Activated T-cell treated with anti-CD3 and anti-CD28 coated beads for 48 hours (primary cell): ENCODE measurements around the gene OR8B4.
"Not testable (repeated sequence)": the region's sequence is repeated elsewhere in the genome, so short reads cannot be mapped to it uniquely, and the experiment has no call there.

Source experiments
- DNase-seq: peaks from one replicate; pipeline ENCODE4 v3.0.0-alpha.2; 2020; ENCODE audit warnings: low read depth

Gene OR8B4, protein sequence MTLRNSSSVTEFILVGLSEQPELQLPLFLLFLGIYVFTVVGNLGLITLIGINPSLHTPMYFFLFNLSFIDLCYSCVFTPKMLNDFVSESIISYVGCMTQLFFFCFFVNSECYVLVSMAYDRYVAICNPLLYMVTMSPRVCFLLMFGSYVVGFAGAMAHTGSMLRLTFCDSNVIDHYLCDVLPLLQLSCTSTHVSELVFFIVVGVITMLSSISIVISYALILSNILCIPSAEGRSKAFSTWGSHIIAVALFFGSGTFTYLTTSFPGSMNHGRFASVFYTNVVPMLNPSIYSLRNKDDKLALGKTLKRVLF

GRCh38 chr11:124424384-124424921 lies at the start of gene OR8B4:
OR8B4 (minus strand) TSS chr11:124424871; CDS start chr11:124424871, 0 bp downstream.
- DNase-seq, result no peak

GRCh38 chr11:124474079-124474478 lies 49.4 kb upstream of the OR8B4 start:
- DNase-seq, result no peak

- DNase-seq, result no peak
Observed at GRCh38 chr11:124473476-124473875, 48.8 kb upstream of the OR8B4 start.

DNA sequence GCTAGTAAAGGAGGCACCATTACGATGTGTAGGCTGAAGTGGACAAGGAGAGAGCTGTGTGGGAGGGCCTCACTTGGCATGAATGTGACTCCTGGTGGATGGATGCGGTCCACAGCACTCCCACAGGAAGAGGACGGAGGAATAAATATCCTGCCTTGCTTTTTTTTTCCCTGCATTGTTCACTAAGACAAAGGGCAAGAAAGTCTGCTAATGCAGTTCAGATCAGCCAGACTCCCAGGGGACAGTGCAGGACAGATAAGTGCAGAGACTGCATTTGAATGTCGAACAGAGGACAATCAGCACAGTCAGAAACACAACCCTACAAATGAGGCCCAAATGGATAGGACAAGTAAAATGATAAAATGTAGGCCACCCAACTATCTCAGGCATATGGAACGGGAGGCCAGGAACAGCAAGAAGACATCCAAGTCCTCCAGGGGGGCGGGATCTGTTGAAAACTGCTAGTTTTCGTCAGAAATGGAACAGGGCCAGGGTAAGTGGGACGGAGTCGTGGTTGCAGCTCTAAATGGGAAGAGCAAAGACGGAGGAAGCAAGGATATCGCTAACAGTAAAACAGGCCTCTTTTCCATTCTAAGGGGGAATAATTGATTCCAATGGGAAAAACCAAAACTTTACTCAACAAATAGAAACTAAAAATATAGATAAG lies 46.0 kb upstream of the OR8B4 start:
- no peak for DNase-seq

GRCh38 chr11:124467381-124467927 lies 42.8 kb upstream of the OR8B4 start:
- DNase-seq, result no peak

GRCh38 chr11:124465368-124465767 lies 40.7 kb upstream of the OR8B4 start:
- DNase-seq, result no peak

DNA sequence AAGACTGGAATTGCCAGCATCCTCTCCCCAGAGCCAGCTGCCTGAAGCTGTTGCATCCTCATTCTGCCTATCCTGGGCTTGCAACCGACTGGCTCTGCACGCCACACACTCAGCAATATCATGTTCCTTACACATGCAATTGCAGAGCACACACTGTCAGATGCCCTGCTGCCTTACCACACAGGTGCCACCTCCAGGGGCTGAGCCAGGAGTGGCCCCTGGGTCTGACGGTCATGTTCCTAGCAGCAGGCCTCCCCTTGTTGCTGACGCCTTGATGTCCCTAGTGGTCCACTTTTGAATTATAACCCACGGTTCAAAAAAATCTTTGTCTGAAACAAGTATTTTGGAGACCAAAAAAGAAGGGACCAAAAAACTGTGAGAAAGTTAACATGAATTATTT lies 39.3 kb upstream of the OR8B4 start:
- no peak for DNase-seq

DNA sequence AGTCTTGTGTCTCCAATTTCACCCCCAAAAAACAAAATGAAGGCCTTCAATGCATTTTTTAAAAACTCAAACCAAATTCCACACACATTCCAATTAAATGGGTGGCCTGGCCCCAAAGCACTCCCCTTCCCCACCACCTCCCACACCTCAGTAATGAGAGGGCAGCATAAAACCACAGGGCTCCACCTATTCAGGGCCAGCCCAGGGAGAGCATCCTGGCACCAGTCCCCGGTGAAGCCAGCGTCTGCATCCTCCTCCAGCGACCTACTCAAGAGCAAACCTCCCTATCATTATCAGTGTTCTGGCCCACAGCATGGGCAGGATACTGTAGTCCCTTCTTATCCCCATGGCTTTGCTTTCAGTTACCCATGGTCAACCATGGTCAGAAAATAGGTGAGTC lies 38.7 kb upstream of the OR8B4 start:
- no peak for DNase-seq

DNA sequence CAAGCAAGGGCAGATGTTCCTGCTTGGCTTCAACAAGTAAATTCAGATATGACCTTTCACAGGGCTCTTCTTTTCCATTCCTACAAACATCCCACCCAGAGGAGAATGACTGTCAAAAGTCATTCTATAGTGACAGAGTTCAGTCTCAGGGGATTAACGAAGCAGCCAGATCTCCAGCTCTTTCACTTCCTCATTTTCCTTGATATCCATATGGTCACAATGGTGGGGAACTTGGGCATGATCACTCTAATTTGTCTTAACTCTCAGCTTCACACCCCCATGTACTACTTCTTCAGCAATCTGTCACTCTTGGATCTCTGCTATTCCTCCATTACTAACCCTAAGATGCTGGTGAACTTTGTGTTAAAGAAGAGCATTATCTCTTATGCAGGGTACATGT lies 35.8 kb upstream of the OR8B4 start:
- DNase-seq, result no peak

- DNase-seq, result not testable (repeated sequence)
Observed at GRCh38 chr11:124459379-124459778, 34.7 kb upstream of the OR8B4 start.

GRCh38 chr11:124454552-124454951 lies 29.9 kb upstream of the OR8B4 start:
- DNase-seq, result no peak

- DNase-seq, result no peak
Observed at GRCh38 chr11:124446916-124447315, 22.2 kb upstream of the OR8B4 start.

GRCh38 chr11:124445646-124446150 lies 21.0 kb upstream of the OR8B4 start, which contains the start of gene OR8B8:
OR8B8 (minus strand) TSS chr11:124445696; CDS start chr11:124441085, 4,611 bp downstream.
- DNase-seq, result no peak

DNA sequence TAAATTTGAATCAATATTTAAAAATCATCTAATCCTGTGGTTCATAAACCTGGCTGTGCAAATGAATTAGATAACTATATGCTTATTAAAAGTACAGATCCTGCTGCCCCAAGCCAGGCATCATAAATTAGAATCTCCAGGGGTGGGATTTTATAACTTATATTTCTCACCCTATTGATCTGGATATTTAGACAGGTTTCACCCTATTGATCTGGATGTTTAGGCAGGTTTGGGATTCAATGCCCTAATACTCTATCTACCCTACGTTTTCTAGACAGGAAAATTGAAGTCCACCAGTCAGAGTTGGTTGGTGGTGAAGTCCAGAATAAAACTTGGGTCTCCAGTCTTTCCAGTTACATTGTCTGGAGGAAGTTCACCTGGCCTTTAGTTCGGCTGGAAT lies 18.2 kb upstream of the OR8B4 start:
- DNase-seq, result no peak

DNA sequence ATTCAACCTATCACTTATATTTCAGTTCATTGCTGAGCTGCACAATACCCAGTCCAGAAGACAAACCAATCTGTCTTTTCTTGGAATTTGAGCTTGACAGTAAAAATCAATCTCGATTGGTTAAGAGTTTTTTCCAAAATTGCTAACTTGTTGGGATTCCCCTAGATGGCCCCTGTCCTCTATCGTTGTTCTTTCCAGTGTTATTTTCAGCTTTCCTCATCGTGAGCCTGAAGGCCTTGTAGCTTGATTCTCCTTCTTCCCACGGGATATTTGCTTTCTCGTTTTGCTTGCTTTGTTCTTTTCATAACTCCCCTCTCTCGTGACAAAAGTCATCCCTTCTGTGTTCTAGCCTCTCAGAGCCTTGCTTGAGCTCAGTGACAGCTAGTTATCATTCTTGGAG lies 17.8 kb upstream of the OR8B4 start:
- no peak for DNase-seq

GRCh38 chr11:124441519-124441918 lies 16.8 kb upstream of the OR8B4 start:
- no peak for DNase-seq

DNA sequence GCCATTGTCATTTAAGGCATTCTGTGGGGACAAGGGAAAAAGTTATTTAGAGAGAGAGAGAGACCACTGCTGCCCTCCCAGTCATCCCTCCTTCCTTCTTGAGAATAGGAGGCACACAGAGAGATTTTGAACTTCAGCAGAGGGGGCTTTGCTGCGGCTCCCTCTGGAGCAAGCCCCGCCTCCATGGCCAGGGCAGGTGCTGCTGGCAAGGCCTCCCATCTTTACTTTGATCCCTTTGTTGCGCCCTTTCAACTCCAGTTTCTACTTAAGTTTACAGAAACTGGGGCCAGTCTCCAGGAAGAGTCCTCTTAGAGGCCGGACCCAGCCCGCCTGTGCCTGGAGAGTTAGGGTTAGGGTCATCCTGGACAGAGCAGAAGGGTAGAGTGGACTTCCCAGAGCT lies 16.4 kb upstream of the OR8B4 start:
- DNase-seq, result no peak

DNA sequence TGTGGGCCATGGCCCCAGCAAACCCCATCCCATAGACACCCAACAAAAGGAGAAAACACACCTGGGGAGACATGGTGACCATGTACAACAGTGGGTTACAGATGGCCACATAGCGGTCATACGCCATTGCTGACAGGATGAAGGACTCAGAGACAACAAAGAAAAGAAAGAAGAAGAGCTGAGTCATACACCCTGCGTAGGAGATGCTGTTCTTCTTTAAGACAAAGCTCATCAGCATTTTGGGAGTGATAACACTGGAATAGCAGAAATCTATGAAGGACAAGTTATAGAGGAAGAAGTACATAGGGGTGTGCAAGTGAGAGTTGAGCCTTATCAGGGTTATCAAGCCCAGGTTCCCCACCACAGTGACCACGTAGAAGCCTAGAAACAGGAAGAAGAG lies 15.9 kb upstream of the OR8B4 start:
- DNase-seq, result no peak

- no peak for DNase-seq
Observed at GRCh38 chr11:124434699-124435098, 10.0 kb upstream of the OR8B4 start.

GRCh38 chr11:124429599-124429998 lies 4.9 kb upstream of the OR8B4 start:
- no peak for DNase-seq

DNA sequence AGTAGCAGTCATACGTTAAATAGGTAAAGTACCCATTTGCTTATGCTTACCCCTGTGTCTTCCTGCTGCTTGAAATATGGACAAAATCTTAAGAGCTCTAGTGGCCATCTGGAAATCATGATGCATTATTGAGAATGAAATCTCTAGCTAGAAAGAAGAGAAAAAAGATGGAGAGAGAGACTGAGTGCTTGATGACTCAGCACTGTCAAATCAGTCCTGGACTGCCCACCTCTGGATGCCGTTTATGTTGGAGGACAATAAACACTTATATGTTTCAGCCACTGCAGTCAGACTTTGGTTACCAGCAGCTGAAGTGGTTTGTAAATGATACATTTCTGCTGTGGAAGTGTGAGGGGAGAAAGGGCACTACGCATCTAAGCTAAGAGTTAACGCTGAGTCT lies 3.6 kb downstream of the OR8B4 start:
- no peak for DNase-seq

- no peak for DNase-seq
Observed at GRCh38 chr11:124415356-124415923, 9.2 kb downstream of the OR8B4 start.

DNA sequence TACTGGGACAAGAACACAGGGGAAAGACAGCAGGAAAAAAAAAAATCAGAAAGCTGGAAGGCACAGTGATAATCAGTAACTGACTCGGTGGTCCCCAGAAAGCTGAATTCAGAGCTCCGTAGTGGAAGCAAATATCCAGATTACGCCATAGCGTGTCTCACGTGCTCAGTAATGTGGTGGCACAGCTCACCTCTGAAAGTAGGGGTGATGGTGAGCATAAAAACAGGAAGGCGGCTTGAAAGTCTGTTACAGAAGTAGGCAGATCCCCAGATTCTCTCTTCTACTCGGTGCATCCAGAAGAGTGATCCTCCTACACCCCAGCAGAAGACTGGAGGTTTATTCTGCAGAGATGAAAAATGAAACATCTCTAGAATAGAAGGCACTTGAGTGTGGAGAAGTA lies 14.8 kb downstream of the OR8B4 start:
- no peak for DNase-seq
